HG03558 (cell line): ENCODE measurements around the gene SERPING1.
A peak's percentile ranks its signal among the peaks of the same experiment; 100 is the strongest.
"Not testable (repeated sequence)": the region's sequence is repeated elsewhere in the genome, so short reads cannot be mapped to it uniquely, and the experiment has no call there.

Experiments
- ATAC-seq: cut with Tn5 transposase; IDR thresholded peaks from one replicate; pipeline ENCODE4 v1.9.1; 2021; ENCODE audit warnings: moderate number of reproducible peaks; ENCODE audit not compliant: unreplicated experiment; ENCODE audit errors: extremely low read depth

Gene SERPING1

GRCh38 chr11:57649826-57650738, 52.6 kb downstream of the SERPING1 start, which contains the start of gene YPEL4:
Gene YPEL4, minus strand, starts transcription at chr11:57649912. Its CDS starts 2,805 bp downstream, at chr11:57647107.
- no peak for ATAC-seq

GRCh38 chr11:57650739-57651090, 53.2 kb downstream of the SERPING1 start:
- no peak for ATAC-seq

- ATAC-seq: no peak
These were observed 53.9 kb downstream of the SERPING1 start for GRCh38 chr11:57651408-57651807.

GRCh38 chr11:57652230-57652629, 54.7 kb downstream of the SERPING1 start:
- ATAC-seq: not testable (repeated sequence)

- no peak for ATAC-seq
These were observed 55.2 kb downstream of the SERPING1 start for GRCh38 chr11:57652662-57653061.

GRCh38 chr11:57653163-57653562, 55.7 kb downstream of the SERPING1 start:
- ATAC-seq: no peak

- no peak for ATAC-seq
These were observed 59.4 kb downstream of the SERPING1 start for GRCh38 chr11:57656885-57657193.

GRCh38 chr11:57657194-57658022, 59.9 kb downstream of the SERPING1 start, which contains the start of gene CLP1:
Gene CLP1, plus strand, starts transcription at chr11:57657762. Its CDS starts 1,715 bp downstream, at chr11:57659477.
- ATAC-seq: peak; percentile 99

GRCh38 chr11:57658023-57658361, 60.5 kb downstream of the SERPING1 start:
- no peak for ATAC-seq

GRCh38 chr11:57659669-57660068, 62.2 kb downstream of the SERPING1 start:
- ATAC-seq: no peak

GRCh38 chr11:57662893-57663292, 65.4 kb downstream of the SERPING1 start:
- no peak for ATAC-seq

- no peak for ATAC-seq
These were observed 66.5 kb downstream of the SERPING1 start for GRCh38 chr11:57663975-57664374.
